GM10266 (cell line): ENCODE measurements around the gene GABRD.

ENCODE experiments used
- DNase-seq: peaks from one replicate; pipeline ENCODE4 v3.0.0; 2012; ENCODE audit errors: extremely low spot score
- TF ChIP-seq, protein P1 (sequence below): IDR thresholded peaks from 2 replicates; pipeline ENCODE4 v1.5.1; 2012; ENCODE audit warnings: mild to moderate bottlenecking, low read depth; ENCODE audit not compliant: control insufficient read depth, insufficient read depth; ENCODE audit errors: missing control alignments

The GABRD gene

DNA sequence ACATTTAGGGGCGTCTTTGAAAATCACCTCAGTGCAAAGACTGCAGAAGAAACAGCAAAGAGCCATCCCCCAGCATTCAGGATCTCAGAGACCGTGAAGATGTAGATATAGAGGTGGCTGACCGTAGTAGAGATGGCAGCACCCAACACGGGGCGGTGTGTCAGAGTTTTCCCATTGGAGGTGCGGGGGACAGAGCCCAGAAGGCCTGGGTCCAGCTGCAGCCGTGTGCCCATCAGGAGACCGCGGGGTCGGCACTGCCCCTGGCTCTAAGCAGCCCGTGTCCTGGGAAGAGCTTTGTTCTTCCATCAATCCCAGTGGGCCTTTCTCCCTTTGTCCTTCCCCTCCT is 1.1 kb downstream of the GABRD start:
- DNase-seq = no peak
- TF ChIP-seq, protein P1, sequence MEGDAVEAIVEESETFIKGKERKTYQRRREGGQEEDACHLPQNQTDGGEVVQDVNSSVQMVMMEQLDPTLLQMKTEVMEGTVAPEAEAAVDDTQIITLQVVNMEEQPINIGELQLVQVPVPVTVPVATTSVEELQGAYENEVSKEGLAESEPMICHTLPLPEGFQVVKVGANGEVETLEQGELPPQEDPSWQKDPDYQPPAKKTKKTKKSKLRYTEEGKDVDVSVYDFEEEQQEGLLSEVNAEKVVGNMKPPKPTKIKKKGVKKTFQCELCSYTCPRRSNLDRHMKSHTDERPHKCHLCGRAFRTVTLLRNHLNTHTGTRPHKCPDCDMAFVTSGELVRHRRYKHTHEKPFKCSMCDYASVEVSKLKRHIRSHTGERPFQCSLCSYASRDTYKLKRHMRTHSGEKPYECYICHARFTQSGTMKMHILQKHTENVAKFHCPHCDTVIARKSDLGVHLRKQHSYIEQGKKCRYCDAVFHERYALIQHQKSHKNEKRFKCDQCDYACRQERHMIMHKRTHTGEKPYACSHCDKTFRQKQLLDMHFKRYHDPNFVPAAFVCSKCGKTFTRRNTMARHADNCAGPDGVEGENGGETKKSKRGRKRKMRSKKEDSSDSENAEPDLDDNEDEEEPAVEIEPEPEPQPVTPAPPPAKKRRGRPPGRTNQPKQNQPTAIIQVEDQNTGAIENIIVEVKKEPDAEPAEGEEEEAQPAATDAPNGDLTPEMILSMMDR = no peak

DNA sequence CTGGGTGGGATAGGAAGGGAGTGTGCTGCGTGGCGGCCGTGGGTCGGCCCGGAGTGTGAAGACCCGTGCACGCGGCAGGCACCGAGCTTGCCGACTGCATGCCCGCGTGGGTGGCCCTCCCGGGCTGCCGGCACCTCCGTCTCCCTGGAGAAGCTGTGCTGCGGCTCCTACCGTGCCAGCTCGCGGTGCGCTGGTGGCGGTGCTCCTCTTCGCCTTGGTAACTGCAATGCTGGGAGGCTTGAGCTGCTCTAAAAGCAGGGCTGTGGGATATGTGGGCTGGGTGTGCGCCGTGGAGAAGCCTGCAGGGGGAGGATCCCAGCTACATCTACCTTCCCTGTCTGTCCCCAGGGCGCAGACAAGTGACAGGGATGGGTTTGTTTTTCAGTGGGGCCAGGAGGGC is 2.4 kb downstream of the GABRD start:
- TF ChIP-seq, protein P1 = no peak
- DNase-seq = no peak

DNA sequence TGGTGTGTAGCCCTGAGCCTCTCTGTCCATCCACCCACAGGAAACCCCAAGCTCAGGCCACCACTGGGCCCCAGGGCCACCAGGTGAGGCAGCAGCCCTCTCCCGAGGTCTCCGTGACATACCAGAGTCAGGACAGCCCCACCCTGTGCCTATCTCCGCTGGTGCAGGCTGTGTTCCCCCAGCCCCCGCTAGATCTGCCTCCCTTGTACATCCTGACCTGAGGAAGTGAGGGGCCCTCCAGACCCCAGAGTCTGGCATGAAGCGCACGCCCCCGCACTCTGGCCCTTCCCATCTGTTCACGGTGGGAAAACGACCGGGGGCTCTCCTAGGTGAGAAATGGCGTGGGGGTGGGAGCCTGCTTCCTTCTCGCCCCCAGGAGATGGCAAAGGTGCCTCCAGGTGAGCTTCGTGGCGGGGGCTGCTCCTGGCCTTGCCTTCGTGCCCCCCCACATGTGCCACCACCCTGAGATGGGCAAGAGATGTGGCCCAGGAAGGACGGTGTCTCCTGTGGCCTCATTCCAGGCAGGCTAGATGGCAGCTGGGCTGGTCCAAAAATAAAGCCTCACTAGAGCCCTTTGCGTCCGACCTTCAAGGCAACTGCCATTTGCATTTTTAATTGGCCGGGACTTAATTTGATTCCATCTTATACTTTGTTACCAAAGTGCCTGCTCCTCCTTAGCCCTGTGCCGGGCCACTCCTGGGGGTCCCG is 3.1 kb downstream of the GABRD start:
- TF ChIP-seq, protein P1 = no peak
- no peak for DNase-seq

DNA sequence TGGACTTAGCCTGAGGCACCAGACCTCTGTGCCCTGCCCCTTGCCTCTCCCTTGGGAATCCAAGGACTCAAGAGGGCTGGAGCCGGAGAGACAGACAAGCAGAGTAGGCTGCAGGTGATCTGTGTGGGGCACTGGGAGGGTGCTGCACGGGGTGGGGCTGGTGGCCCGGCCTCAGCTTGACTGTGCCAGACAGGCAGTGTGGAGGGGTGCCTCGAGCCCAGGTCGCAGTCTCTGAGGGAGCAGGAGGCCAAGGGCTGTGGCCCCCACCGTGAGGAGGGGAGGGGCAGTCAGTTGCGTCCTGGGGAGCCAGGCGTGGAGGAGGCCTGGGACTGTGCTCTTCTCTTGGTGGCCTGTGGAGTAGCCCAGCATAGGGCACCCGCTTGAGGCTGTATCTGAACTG is 4.0 kb downstream of the GABRD start:
- no peak for DNase-seq

DNA sequence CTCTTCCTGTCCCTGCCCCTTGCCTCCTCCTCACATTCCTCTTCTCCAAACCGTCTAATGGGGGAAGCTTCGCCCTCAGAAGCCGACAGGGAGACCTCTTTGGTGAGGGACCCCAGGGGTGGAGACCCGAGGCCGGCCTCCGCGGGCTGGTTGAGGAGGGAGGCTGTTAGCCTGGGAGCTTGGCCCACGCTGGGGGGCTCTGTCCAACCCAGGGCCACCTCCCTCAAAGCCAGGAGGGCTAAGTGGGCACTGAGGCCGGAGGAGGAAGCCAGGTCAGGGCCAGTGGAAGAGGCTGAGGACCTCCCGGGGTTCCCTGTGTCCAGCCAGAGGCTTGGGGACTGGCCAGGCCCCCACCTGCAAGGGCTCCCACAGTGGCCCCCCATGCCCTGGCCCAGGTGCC is 5.3 kb downstream of the GABRD start:
- no peak for DNase-seq
- TF ChIP-seq, protein P1 = no peak

More for the DNA sequence above, 4.0 kb downstream of the GABRD start:
- TF ChIP-seq, protein P1 = no peak

DNA sequence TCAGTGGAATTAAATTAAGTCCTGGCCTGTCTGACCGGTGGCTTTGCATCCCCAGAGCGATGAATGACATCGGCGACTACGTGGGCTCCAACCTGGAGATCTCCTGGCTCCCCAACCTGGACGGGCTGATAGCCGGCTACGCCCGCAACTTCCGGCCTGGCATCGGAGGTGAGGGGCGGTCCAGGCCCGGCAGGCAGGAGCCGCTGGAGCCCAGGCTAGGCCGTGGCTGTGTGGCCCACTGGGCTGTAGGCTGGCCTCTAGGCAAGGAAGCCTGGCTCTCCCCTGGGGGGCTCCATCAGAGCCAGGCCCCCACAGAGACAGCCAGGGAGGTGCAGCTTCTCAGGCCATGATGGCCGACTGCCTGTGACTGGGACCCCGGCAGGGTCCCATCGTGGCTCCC is 5.7 kb downstream of the GABRD start:
- TF ChIP-seq, protein P1 = no peak
- no peak for DNase-seq

DNA sequence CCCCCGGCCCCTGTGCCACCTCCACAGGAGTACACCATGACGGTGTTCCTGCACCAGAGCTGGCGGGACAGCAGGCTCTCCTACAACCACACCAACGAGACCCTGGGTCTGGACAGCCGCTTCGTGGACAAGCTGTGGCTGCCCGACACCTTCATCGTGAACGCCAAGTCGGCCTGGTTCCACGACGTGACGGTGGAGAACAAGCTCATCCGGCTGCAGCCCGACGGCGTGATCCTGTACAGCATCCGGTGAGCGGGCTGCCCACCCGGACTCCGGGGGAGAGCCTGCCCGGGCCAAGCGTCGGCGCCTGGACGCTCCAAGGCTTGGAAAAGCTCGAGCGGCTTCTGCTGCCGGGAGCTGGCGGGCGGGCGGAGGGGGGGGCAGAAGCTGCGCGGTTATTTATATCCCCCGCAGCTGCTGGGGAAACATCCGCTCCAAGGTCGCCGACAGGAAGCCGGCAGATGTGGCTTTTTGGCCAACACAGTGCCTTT is 6.4 kb downstream of the GABRD start:
- no peak for DNase-seq
- TF ChIP-seq, protein P1 = no peak
